B cell (primary cell): ENCODE data around the gene ZNF594.

Experiments used
- CTCF ChIP-seq: fragments of 200-600 bp; IDR thresholded peaks from one replicate; pipeline ENCODE4 v1.8.0; 2022; ENCODE audit warnings: antibody characterized with exemption, mild to moderate bottlenecking
- EZH2 ChIP-seq: IDR thresholded peaks from 2 replicates; pipeline ENCODE4 v1.6.1; 2012; ENCODE audit warnings: borderline replicate concordance, low read depth, mild to moderate bottlenecking, moderate library complexity, low read length; ENCODE audit not compliant: insufficient read depth, poor library complexity, severe bottlenecking

- TF ChIP-seq EZH2 (no peak), CTCF (no peak)
These were observed 28.4 kb upstream of the ZNF594 start for GRCh38 chr17:5220074-5220473.
